ENCODE measurements around the gene RNF146.

GRCh38 chr6:127262896-127263295 is 3.8 kb upstream of the RNF146 start:
- TF ChIP-seq CTCF (IDR thresholded peaks at IDR 0.05) (no peak), POLR2A (IDR thresholded peaks at IDR 0.05) (no peak)

Data from heart left ventricle (tissue), 13 donors.